GM12864 (cell line): ENCODE measurements around the gene CETP.
"Not testable (repeated sequence)": the region's sequence is repeated elsewhere in the genome, so short reads cannot be mapped to it uniquely, and the experiment has no call there.

Experiments used
- DNase-seq: peaks from one replicate; pipeline ENCODE4 v3.0.0-alpha.2; 2011; ENCODE audit warnings: low read depth
- H3K4me3 ChIP-seq: 2 replicates; pipeline ENCODE4 v1.5.1; 2011; ENCODE audit warnings: mild to moderate bottlenecking, low read depth, low read length, control low read depth
- TF ChIP-seq, protein P1 (sequence below): IDR thresholded peaks from 2 replicates; pipeline ENCODE4 v1.5.1; 2011; ENCODE audit warnings: low read depth, mild to moderate bottlenecking, moderate library complexity, low read length, control low read depth, inconsistent platforms; ENCODE audit errors: missing control alignments

CETP gene

DNA sequence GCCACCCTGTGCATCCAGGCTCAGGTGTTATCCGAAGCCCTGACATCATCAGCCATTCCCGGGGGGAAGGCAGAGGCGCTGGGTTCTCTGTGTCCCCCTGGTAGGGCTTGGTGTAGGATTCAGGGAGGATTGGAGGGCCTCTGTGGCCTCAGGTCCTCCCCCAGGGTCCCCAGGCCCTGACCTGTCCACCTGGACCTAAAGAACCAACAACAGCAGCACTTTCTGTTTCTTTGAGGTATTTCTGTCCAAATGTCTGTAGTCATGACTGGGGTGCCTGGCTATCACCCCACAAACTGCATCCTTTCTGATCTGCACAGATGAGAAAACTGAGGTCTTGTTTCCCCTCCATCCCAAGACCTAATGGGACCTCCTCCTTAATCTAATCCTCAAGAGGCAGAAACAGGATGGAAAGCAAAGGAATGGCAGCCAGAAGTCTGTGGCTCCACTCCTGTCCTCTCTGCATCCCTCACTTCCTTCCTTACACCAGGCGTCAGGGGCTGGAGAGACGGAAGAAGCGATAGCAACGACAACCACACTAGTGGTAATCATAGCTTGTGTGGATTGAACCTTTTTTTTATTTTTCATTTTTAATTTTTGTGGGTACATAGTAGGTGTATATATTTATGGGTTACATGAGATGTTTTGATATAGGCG, 39.4 kb downstream of the CETP start:
- DNase-seq, result no peak
- TF ChIP-seq, protein P1, sequence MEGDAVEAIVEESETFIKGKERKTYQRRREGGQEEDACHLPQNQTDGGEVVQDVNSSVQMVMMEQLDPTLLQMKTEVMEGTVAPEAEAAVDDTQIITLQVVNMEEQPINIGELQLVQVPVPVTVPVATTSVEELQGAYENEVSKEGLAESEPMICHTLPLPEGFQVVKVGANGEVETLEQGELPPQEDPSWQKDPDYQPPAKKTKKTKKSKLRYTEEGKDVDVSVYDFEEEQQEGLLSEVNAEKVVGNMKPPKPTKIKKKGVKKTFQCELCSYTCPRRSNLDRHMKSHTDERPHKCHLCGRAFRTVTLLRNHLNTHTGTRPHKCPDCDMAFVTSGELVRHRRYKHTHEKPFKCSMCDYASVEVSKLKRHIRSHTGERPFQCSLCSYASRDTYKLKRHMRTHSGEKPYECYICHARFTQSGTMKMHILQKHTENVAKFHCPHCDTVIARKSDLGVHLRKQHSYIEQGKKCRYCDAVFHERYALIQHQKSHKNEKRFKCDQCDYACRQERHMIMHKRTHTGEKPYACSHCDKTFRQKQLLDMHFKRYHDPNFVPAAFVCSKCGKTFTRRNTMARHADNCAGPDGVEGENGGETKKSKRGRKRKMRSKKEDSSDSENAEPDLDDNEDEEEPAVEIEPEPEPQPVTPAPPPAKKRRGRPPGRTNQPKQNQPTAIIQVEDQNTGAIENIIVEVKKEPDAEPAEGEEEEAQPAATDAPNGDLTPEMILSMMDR, result no peak
- no peak overlapping the region for H3K4me3 ChIP-seq

- TF ChIP-seq, protein P1, result no peak
- DNase-seq, result no peak
- H3K4me3 ChIP-seq, result peak overlapping the region; percentile 34
Observed at GRCh38 chr16:57003439-57004386, 42.0 kb downstream of the CETP start.

DNA sequence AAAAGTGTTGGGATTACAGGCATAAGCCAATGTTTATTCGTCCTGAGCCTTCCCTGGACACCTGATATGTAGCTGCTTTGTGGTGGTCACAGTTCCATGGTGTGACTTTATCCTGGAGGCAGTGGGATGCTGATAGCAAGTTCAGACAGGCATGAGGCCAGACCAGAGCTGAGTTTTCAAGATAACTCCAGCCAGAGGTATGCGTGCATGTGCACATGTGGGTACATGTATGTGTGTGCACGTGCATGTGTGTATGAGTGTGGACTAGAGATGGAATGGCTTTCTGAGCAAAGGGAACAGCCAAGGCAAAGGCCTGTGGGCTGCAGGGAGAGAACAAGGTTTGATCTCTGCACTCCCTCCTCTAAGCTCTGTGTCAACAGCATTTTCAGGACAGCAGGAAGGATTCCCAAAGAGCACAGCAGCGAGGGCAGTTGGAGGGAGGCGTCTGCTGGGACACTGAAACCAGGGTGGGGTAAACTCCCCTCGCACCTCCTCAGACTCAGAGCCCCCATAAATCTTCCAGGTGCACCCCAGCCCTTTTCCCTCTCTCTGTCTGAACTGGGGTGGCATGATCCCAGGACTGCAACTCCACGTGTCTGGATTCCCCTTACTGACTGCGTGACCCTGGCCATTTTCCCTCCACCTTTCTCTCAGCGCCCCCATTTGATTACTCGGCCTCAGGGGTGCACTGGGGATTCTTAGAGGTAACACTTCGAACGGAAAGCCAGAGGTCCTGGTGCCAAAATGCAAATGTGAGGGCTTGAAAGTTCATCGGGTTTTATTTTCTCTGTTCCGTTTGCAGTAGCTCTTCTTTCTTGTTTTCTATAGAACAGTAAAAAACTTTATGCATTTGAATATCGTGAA, 42.9 kb downstream of the CETP start:
- no peak for DNase-seq
- peak overlapping the region; percentile 34 for H3K4me3 ChIP-seq
- TF ChIP-seq, protein P1, result no peak

GRCh38 chr16:57005597-57005996, 43.8 kb downstream of the CETP start:
- H3K4me3 ChIP-seq, result peak overlapping the region; percentile 7; the same call in 1 of the 2 replicates
- not testable (repeated sequence) for DNase-seq

- H3K4me3 ChIP-seq, result no peak overlapping the region
- no peak for DNase-seq
- TF ChIP-seq, protein P1, result no peak
Observed at GRCh38 chr16:57007050-57007449, 45.3 kb downstream of the CETP start.

DNA sequence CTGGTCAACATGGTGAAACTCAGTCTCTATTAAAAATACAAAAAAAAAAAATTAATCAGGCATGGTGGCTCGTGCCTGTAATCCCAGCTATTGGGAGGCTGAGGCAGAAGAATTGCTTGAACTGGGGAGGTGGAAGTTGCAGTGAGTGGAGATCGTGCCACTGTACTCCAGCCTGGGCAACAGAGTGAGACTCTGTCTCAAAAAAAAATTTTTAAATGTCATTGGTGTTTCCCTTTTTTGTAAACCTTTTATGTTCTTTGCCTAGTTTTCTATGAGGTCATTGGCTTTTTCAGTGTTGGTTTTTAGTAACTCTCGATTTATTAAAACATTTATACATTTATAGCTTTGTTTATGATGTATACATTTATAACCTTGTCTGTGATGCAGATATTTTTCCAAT, 45.8 kb downstream of the CETP start:
- DNase-seq, result no peak
- TF ChIP-seq, protein P1, result no peak
- no peak overlapping the region for H3K4me3 ChIP-seq

DNA sequence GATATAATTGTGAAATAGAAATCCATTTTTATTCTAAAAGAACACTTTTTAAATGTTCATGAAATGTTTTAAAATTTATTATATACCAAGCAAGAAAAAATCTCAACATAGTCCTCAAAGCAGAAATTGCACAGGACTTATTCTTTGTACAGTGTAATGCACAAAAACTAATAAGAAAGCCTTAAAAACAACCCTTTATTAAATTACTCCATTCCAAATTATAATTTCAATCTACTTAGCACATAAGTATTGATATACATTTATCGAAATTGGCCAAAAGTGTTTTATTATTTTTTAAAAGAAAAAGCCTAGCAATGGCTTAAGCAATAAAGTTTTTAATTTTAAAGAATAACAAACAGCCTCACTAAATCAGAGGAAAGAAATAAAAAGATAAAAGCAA, 46.7 kb downstream of the CETP start:
- DNase-seq, result no peak
- TF ChIP-seq, protein P1, result no peak
- H3K4me3 ChIP-seq, result no peak overlapping the region
